Bone marrow (tissue), 2 donors: Measurements from ENCODE around the gene KLHL35.
A peak's percentile ranks its signal among the peaks of the same experiment; 100 is the strongest.

Experiments
- DNase-seq, 2 donors: peaks; one replicate each; lab custom pipeline; 2025; lab: John Stamatoyannopoulos, UW

KLHL35 gene

DNA sequence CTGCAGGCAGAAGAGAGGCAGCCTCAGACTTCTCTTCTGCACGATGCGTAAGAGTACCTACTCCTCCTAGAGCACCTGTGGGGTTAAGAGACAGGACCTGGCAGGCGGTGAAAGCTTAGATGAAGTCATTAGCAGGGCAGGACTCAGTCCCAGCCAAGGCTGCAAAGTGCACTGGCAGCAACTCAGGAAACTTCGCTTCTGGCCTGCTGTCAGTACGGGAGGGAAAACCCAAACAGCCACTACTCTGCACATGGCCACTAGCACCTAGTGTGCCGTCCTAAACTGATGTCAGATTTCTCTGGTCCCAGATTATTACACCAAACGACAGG is 8.8 kb upstream of the KLHL35 start:
- DNase-seq: no peak

DNA sequence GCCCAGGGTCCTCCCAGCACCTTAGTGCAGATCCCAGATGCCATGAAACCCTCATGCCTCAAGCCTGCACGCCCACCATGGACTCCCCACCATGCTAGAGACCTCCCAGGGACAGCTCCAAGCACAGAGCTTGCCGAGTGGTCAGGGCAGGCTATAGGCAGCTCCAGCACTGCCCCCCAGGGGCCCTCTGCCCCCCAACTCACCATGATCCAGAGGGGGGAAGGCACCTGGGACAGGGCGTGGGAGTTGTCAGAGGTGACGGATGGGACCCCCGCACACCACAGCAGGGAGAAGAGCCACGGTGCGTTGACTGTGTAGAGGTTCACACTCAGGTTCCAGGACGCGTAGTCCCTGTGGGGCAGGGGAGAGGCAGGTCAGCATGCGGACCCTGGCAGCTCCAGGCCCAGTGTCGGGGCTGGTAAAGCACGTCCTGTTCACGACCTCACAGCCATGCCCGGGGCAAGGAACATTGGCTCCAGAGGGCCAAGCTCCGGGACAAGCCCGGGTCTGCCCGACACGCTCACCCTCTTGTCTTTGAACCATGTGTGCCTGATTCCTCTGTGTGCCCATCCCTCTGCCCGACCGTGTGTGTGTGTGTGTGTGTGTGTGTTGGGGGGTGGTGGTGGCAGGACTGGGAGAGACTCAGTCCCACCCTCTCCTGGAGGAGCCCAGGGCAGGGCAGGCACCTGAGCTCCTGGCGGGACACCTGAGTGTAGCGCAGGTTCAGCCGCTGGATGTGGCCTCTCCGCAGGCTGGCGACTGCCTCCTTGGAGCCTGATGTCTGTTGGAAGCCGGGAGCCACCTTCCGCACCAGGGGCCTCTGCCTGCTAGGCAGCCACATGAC is 8.2 kb upstream of the KLHL35 start:
- DNase-seq: no peak

DNA sequence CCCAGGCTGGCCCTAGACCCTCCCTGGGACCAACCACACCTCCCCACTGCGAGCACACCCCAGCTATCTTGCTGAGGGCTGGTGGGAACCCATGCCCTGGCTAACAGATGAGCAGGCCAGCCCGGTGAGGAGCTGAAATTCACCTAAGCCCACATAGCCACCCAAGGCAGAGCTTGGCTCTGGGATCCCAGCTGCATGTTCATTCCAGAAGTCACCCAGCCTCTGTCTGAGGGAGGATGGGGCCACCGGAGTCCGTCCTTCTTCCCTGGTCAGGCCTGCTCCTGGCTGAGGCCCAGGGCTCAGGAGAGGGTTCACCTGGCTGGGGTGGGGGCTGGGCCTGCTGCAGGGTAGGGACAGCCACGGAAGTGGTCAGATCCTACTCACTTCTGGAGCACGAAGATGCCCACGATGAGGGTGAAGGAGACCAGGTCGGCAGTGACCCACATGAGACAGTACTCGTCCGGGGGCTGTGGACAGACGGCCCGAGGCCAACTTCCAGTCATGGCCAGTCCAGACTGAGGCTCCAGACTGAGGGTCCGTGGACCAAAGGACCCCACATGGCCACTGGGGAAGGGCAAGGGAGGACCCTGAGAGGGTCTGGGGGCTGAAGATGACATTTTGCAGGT is 6.6 kb upstream of the KLHL35 start:
- no peak for DNase-seq

DNA sequence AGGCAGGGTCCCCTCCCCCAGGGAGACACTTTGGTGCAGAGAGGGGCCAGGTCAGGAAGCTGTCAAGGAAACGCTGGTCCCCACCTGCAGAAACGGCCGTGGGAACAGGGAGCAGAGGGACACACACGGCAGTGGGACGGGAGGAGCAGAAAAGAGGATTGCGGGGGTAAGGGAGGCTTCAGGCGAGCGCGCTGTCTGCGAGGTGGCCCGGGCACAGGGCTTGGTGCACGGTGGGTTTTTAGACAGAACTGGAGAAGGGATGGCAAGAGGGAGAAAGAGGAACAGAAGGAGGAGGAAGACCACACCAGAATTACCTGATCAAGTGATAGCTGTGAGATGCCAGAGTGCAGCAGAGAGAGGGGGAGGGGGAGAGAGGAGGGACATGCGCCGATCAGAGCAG is 6.0 kb upstream of the KLHL35 start:
- no peak for DNase-seq

DNA sequence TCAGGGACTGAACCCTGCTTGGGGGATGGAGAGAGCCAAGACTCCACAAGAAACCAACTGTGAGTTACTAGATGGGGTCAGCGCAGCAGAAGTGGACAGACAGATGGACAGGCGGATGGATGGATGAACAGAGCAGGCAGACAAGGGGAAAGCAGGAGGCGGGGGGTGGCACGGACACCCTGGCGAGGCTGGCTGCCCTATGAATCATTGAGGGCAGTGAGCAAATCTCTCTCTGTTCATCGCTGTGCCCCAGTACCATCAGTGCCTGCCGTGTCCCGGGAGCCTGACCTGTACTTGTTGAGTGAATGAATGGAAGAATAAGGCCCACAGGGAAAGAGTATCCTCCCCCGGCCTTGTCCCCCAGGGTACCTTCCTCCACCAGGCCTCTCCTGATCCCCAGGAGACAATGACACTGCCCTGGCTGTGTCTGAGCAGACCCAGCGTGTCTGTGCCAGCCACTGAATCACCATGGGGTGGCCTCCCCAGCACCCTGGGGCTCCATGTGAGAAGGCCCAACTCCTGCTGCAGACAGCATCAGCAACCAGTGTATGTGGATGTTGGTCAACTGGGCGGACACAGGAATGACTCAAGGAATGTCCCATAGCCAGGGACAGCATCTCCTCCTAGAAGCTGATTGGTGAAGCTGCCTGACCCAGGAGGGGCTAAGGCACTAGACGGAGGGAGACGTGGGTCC is 5.1 kb upstream of the KLHL35 start:
- no peak for DNase-seq

DNA sequence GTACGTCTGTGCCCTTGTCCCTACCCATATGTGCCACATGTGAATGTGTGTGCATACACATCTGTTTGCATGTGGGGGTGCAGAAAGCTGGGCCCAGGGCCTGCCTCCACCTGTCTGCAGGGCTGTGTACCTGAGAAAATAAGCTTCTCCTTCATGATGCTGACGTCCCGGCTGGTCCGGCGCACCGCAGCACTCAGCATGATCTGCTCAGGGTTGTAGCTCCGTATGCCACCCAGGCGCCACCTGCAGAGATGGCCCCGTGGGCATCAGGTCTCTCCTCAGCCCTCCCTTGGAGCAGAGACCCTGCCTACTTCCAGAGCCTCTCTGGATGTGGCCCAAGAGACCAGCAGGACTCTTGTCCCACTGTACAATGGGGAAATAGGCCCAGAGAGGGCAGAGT is 3.8 kb upstream of the KLHL35 start:
- DNase-seq: no peak

DNA sequence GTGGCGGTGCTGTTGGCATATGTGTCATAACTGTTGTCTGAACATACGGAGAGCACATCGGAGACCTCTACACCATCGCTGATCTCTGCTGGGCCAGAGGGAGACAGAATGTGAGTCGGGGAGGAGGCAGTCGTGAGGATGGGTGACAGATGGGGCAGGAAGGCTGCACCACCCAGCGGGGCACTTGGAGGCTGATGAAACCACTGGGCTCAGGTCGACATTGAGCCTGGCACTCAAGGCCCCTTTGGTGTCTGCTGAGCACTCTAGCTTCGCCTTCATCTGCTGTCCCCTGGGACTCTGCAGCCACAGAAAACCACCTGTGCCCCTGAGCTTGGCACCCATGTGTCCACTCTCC is 2.5 kb upstream of the KLHL35 start:
- DNase-seq: no peak

DNA sequence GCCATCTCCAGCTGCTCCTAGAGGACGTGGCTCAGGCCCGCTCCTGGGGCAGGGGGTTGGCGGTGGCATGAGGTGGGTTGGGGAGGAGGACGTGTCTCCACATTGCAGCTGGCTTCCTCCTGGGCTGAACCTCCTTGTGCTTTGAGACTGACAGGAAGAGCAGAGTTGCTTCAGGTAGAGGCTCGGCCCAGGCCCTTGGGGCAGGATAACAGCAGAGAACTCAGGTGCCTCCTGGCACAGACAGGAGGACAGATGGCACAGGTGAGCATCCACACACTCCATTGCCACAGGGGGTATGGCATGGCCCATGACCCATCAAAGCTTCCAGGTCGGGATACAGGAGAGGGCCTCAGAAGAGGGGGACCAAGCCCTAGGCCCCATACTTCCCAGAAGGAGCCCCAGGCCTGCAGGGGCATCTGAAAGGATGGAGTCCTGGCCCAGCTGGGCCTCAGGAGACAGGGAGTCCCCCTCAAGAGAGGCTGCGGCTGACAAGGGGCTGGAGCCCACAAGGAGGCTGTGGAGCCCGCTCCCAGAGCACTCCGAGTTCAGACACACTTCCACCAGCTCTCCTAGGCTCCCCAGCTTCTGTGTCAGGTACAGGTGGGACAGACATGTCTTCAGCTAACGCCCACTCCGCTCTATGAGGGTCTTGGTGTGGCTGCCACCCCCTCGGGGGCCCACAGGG is 2.0 kb upstream of the KLHL35 start:
- no peak for DNase-seq

DNA sequence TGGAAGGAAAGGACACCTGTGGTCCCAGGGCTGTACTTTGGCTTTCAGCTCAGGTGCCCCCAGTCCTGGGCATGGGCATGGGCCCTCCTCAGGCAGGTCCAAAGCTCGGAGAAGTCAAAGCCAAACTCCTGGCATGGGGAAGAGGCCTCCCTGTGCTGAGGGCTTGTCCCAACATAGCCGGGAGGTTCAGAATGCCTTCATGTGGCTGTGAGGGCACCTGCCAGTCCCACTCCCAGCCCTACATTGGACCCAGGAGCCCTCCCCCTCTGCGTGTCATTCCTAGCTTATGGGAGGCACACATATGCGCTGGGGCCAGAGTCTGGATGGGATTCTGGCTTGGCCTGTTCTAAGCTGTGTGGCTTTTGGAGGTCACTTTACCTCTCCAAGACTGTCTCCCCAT is 1.0 kb upstream of the KLHL35 start:
- no peak for DNase-seq

DNA sequence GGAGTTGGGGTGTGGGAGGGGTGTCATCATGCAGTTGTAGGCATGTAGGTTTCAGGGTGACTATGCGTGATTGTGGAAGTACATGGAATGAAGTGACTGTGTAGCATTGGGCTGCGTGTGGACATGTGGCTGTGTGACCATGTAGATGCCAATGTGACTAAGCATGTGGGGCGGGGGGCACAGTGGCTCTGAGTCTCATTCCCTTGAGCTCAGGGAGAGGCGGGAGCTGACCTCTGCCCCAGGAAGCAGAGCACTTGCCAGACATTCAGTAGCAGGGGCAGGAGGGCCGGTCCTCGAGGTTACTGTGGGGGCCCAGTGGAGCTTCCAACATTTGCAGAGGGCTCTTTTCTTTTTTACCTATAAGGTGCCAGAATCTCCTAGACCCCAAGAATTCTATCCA is 440 bp upstream of the KLHL35 start:
- DNase-seq: no peak

DNA sequence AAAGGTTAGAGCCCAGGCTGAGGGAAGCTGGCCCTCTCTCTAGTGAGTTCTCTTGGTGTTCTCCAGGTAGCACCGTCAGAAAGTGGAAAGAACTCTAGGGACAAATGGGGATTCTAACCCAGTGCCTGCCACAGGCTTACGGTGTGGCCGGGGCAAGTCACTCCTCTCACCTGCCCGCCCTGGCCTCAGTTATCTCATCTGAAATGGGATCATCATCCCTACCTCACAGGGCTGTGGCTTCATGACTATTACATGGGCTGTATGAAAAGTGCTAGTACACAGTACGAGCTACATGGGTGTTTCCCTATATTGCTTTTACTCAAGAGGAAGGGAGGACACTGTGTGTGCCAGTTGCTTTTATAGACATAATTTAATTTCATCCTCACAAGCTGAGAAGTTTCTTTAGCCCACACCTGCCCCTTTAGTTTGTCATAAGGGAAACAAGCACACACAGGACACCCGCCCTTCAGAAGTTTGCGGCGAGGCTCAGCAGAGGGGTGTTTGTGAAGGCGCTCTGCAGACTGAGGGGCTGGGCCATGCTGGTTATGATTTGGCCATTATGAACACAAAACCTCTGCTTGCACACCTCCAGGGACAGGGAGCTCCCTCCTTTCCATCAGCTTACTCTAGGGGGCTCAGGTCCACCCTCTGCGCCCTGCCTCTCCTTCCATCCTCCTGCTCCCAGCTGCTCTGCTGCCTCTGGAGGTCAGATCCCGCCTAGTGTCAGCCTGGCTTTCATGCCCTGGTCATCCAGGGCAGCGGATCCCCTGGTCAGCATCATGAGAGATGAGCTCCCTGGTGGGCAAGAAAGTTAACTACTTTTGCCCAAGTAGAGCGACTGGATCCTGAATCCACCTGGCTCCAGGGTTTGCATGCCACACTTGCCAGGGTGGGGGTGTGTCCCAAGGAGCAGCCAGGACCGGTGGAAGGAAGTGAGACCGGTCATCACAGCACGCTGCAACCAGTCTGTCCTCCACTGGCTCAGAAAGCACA is 1.2 kb downstream of the KLHL35 start:
- DNase-seq: no peak

DNA sequence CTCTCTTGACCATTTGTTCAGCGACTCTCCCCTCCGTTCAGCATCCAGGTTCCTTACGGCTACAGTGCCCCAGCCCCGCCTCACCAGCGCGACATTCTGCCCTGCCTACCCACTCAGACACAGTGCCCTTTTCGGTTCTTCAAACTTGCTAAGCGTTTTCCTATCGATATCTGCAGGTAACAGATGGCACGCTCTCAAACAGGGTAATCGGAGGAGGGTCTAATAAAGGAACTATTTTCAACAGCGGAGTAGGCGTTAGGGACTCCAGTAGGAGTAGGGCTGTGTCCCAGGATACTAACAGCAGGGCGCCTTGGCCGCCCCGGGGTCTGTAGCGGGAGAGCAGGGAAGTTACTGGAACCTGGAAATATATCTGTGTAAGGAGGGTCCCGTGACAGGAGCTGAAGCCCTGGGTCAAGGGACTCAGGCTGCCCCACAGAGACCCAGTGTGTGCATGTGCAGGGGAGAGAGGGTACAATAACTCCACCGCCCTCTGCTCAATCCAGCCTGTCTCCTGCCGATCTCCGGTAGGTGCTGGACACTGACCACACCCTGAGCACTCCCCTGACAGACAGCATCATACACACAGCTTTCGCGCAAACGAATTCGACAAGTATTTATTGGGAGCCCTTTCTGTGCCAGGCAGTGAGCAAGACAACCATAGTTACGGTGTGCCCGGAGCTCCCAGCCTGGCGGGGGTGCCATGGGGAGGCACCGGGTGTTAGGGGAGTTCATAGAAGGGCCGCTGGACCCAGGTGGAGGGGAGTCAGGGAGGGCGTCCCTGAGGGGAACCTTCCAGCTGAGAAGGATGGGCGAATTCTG is 2.1 kb downstream of the KLHL35 start:
- DNase-seq: no peak

DNA sequence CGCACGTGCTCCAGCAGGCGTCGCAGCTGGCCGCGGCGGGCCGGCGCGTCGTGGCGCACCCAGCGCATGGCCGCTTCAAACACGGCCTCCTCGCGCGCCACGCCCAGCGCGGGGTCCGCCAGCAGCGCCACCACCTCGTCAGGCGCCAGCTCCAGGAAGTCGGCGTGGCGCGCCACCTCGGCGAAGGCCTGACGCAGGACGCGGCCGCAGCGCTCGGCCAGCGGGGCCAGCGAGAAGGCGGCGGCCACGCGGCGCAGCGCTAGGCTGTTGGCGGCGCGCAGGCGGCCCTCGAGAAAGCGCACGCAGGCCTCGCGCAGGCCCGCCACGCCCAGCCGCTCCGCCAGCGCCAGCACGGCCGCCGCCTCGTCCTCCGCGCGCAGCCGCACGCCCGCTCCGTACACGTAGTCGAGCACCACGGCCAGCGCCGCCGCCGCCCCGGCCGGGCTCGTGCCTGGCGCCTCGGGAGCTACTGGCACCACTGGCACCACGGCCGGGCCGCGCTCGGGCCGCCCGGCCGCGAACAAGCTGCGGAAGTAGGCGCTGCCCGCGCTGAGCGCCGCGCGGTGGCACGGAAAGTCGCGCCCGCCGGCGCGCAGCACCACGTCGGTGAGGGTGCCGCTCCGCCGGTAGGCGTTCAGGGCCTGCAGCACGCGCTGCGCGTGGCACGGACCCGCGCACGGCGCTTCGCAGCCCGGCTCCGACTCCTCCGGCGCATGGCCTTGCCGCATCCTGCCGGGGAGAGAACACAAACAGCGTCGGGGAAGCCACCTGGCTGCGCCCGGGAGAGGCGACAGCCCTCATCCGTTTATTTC is 2.9 kb downstream of the KLHL35 start:
- peak in 1 of 2 donors; percentile 37 for DNase-seq

DNA sequence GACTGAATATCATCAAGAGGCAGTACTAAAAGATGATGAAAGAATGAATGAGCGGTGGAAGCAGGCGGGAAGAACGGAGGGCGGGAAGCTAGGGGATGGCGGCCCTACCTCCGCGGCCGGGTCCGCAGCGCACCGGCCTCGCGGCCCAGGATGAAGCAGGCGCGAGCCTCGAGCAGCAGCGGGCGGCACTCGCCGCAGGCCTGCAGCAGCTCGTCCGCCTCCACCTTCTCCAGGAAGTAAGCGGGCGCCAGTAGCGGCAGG is 3.4 kb downstream of the KLHL35 start:
- no peak for DNase-seq

DNA sequence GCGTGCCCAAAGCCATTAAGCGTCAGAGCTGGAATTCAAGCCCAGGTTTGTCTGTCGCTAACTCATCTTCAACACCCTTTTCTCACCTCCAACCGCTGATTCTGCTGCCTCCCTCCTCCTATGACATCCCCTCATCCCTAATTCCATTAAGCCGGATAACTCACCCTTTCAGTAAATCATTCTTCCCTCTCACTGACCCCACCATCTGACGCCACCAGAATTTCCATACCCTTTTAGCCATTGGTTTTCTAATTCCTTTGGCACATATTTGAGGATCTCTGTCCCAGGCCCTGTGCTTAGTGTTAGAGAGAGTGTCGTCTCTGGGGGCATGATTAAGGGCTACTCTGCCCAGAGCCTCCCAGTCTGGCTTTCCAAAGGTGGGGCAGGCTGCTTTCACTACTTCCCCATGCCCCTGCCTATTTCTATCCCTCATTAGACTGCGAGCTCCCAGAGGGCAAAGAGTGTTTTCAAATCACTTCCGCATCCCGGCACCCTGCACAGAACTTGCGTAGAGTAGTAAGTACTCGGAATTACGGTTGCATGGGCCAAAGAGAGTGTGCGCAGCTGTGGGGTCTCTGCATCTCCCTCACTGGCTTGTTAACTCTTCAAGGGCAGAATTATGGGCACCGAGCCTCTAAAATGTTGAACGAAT is 3.9 kb downstream of the KLHL35 start:
- DNase-seq: no peak

DNA sequence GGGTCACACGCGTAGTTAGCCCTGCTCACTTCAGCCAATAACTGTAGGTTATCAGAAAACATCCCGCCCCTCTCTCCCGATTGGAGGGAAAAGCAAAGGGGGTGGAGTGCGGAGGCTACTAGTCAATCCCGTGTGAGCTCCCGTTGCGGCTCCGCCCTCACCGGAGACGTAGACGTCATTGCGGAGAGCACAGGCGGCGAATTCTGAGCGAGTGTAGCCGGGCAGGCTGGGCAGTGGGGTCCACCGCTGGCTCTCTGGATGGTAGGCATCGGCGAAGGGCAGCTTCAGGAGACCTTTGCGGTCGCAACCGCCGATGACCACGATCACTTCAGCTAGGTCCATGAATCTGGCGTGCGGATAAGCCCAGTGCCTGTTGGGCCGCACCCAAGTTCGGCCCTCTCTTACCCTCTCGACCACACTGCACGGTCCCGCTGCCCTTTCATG is 4.7 kb downstream of the KLHL35 start:
- peak; percentile 51 to 68 for DNase-seq

DNA sequence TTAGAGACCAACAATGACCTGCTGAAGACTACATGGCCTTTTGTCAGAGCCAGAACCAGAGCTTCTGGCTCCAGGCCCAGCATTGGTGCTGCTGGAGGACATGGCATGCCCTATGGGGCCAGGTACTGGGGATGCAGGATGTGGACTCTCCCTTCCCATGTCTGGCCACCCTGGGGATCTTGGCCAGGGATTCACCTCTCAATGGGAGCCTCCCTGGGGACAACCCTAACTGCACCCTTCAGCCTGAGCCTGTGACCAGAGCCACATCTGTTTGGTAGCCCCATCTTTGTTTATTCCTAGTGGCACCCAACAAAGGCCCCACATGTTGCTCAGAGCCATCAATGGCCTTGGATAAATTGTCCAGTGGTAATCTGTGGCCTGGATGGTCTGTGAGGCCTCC is 5.8 kb downstream of the KLHL35 start:
- DNase-seq: no peak

DNA sequence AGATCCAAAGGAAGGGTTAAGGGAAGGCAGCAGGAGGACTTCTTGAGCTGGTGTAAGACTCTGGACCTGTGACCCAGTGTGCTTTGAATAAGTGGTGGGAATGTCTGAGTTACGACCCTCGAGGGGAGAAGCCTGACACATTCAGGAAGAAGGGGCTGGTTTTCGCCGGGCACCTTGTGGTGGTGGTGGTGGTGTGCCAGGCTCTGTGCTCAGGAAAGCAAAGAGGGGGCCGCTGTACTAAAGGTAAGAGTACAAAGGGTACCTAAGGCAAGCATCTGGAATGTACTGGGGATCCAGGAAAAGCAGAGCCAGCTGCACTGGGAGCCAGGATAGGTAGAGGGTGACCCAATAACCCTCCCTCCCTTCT is 6.3 kb downstream of the KLHL35 start:
- no peak for DNase-seq

DNA sequence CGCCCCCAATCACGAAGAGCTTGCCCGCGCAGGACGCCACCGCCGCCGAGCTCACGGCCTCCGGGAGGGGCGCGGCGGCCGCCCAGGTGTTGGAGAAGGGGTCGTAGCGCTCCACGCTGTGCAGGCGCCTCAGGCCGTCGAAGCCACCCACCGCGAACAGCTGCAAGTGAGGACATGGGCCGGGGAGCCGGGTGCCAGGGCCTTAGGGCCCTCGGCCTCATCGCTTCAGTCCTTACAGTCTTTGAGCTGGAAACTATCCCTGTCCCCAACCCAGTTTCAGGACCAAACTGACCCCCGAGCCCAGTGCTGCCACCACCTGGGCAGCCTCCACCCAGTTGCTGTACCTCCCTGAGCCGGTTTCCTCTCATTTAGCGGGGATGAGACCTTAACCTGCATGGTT is 7.6 kb downstream of the KLHL35 start:
- DNase-seq: no peak

DNA sequence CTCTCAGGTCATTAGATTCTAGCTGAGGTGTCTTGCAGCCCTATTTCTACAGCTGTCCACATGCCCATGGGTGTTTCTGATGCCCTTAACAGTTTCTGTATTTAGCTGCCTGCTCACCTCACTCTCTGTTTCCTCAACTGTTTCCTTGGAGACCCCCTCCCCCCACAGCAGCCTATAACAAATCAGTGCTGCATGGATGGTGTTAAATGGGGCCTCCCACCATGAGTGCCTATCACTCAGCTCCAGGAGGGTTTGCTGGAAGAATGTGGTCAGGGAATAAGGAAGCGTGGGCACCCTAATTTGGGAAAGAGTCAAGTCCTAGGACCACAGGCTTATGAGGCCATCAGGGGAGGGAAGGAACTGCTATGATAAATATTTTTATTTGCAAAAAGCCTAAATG is 8.6 kb downstream of the KLHL35 start:
- no peak for DNase-seq
